Endometrial microvascular endothelial cells (primary cell): ENCODE measurements around the gene CCDC34. TPM values are rescaled to one million over a fixed set of nuclear protein-coding genes. Genes with fewer than 3 reads are reported as not detected.
"Not testable (repeated sequence)": the region's sequence is repeated elsewhere in the genome, so short reads cannot be mapped to it uniquely, and the experiment has no call there.

Experiments used
- in situ Hi-C: cut with HindIII; loops from 2 replicates; pipeline ENCODE4 v1.10.0; 2017; ENCODE audit warnings: low sequenced_read_pairs, low pct_unique_long_range_greater_than_20kb; ENCODE audit errors: inconsistent ontology term
- total RNA-seq: library from RNA; depleted of rRNA; stranded (reverse); fragments of >200 nt; gene quantifications from one replicate; pipeline ENCODE4 v1.2.3, GENCODE V29; 2015; ENCODE audit errors: inconsistent ontology term

The CCDC34 gene
- total RNA-seq, 1 donor from 2014 or later, result 5.4 TPM

- in situ Hi-C loops, result no loop called here
These were observed 23.1 kb downstream of the CCDC34 start for GRCh38 chr11:27339941-27340340.

GRCh38 chr11:27334764-27335163 is 28.3 kb downstream of the CCDC34 start:
- in situ Hi-C loops, result not testable (repeated sequence)

GRCh38 chr11:27331981-27332380 is 31.0 kb downstream of the CCDC34 start:
- in situ Hi-C loops, result no loop called here

- in situ Hi-C loops, result no loop called here
These were observed 32.3 kb downstream of the CCDC34 start for GRCh38 chr11:27330633-27331270.

- in situ Hi-C loops, result no loop called here
These were observed 33.0 kb downstream of the CCDC34 start for GRCh38 chr11:27329867-27330632.

- in situ Hi-C loops, result no loop called here
These were observed 34.4 kb downstream of the CCDC34 start for GRCh38 chr11:27328614-27329013.

- in situ Hi-C loops, result not testable (repeated sequence)
These were observed 36.0 kb downstream of the CCDC34 start for GRCh38 chr11:27327064-27327463.

GRCh38 chr11:27322196-27322595 is 40.8 kb downstream of the CCDC34 start:
- in situ Hi-C loops, result not testable (repeated sequence)

- in situ Hi-C loops, result not testable (repeated sequence)
These were observed 41.7 kb downstream of the CCDC34 start for GRCh38 chr11:27321340-27321739.

GRCh38 chr11:27319072-27319471 is 43.9 kb downstream of the CCDC34 start:
- in situ Hi-C loops, result no loop called here

GRCh38 chr11:27317751-27318150 is 45.3 kb downstream of the CCDC34 start:
- in situ Hi-C loops, result no loop called here

- in situ Hi-C loops, result no loop called here
These were observed 47.2 kb downstream of the CCDC34 start for GRCh38 chr11:27315836-27316235.

GRCh38 chr11:27313157-27313821 is 49.7 kb downstream of the CCDC34 start:
- in situ Hi-C loops, result no loop called here

- in situ Hi-C loops, result no loop called here
These were observed 50.9 kb downstream of the CCDC34 start for GRCh38 chr11:27312110-27312509.

GRCh38 chr11:27310707-27311106 is 52.3 kb downstream of the CCDC34 start:
- in situ Hi-C loops, result no loop called here

GRCh38 chr11:27310182-27310581 is 52.8 kb downstream of the CCDC34 start:
- in situ Hi-C loops, result no loop called here

GRCh38 chr11:27309046-27309445 is 54.0 kb downstream of the CCDC34 start:
- in situ Hi-C loops, result no loop called here

- in situ Hi-C loops, result no loop called here
These were observed 55.8 kb downstream of the CCDC34 start for GRCh38 chr11:27307232-27307631.

- in situ Hi-C loops, result no loop called here
These were observed 57.3 kb downstream of the CCDC34 start for GRCh38 chr11:27305751-27306150.

GRCh38 chr11:27304514-27304913 is 58.5 kb downstream of the CCDC34 start:
- in situ Hi-C loops, result no loop called here
